Vagina (tissue), 2 donors: ENCODE results near the gene COMTD1.

ENCODE experiments used
- CTCF ChIP-seq, 3 experiments: fragments of 450-650 bp in 2 of 3; fragments of 200-600 bp in 1 of 3; sonication (generic) in 1 of 3; IDR thresholded peaks; one replicate each; pipeline ENCODE4 v1.5.1; 2017 to 2019; ENCODE audit warnings: antibody characterized with exemption in 3 of 3, mild to moderate bottlenecking in 2 of 3, moderate library complexity in 2 of 3
- POLR2A ChIP-seq, 2 donors: fragments of 450-650 bp; IDR thresholded peaks; one replicate each; pipeline ENCODE4 v1.6.1; 2017; ENCODE audit warnings: antibody characterized with exemption in 2 of 2, mild to moderate bottlenecking in 2 of 2, moderate library complexity in 2 of 2

GRCh38 chr10:75203724-75204123 is 32.0 kb downstream of the COMTD1 start:
- no peak for TF ChIP-seq CTCF (IDR thresholded peaks at IDR 0.05)
- no peak for TF ChIP-seq POLR2A (IDR thresholded peaks at IDR 0.05)
